HepG2 (cell line): ENCODE data around the gene C20orf202. TPM values are rescaled to one million over a fixed set of nuclear protein-coding genes. Genes with fewer than 3 reads are reported as not detected.

Source experiments
- ARID3A ChIP-seq: IDR thresholded peaks from 2 replicates; pipeline ENCODE4 v1.6.1; 2012; ENCODE audit warnings: low read depth, low read length, improper control_type of control experiment
- CAMTA2 ChIP-seq: sonication (generic); formaldehyde crosslinking; IDR thresholded peaks from 2 replicates; pipeline ENCODE4 v1.4.0; 2020; ENCODE audit warnings: mild to moderate bottlenecking, missing genetic modification reagents, borderline replicate concordance
- EHMT2 ChIP-seq: fragments of 200-600 bp; sonication (generic); IDR thresholded peaks from 2 replicates; pipeline ENCODE4 v1.7.0; 2017; ENCODE audit warnings: antibody characterized with exemption, low read depth, low read length, borderline replicate concordance
- FOXA3 ChIP-seq: IDR thresholded peaks from 2 replicates; pipeline ENCODE4 v1.6.1; 2016; ENCODE audit warnings: missing genetic modification reagents, missing compliant biosample characterization
- KLF15 ChIP-seq: sonication (generic); formaldehyde crosslinking; IDR thresholded peaks from 2 replicates; pipeline ENCODE4 v1.8.1; 2023; ENCODE audit warnings: borderline replicate concordance, mild to moderate bottlenecking, inconsistent platforms, missing genetic modification reagents, mixed read lengths
- RORA ChIP-seq: sonication (generic); formaldehyde crosslinking; IDR thresholded peaks from 2 replicates; pipeline ENCODE4 v1.5.0; 2020; ENCODE audit warnings: mild to moderate bottlenecking, missing genetic modification reagents, moderate library complexity
- ZNF609 ChIP-seq: sonication (generic); formaldehyde crosslinking; IDR thresholded peaks from 2 replicates; pipeline ENCODE4 v1.4.0; 2020; ENCODE audit warnings: mild to moderate bottlenecking, missing genetic modification reagents, borderline replicate concordance
- polyA plus RNA-seq, 8 experiments: library from polyadenylated mRNA; depleted of rRNA in 3 of 8; stranded (reverse) in 7 of 8; unstranded in 1 of 8; fragments of >200 nt; fragmentation: Illumina TruSeq in 4 of 8; extraction: Trizol in 4 of 8; gene quantifications; 2 replicates each; pipeline versions ENCODE4 v1.2.1 to v1.2.3, GENCODE V29; 2011 to 2016; ENCODE audit warnings: low read depth in 4 of 8, missing spikeins in 1 of 8, mixed read lengths in 1 of 8; ENCODE audit not compliant: insufficient read depth in 1 of 8
- total RNA-seq, 5 experiments: library from RNA; depleted of rRNA; stranded (reverse); fragments of >200 nt; fragmentation: Illumina TruSeq; extraction: Trizol; gene quantifications; 2 replicates each; pipeline ENCODE4 v1.2.3, GENCODE V29; 2016; ENCODE audit warnings: low read depth in 1 of 5

Gene C20orf202
- total and polyA plus RNA-seq, 2 of the 13 experiments (the other 11 are each of a cell fraction or from before 2014, with no cell fraction given), result 0.20 to 1.2 TPM

GRCh38 chr20:1212607-1213396 is 9.5 kb downstream of the C20orf202 start (continued):
- TF ChIP-seq ZNF609 (CRISPR knock-in tag), result no peak
- TF ChIP-seq ARID3A, result peak; percentile 91
- TF ChIP-seq CAMTA2, result no peak
- TF ChIP-seq FOXA3 (CRISPR knock-in tag), result peak; percentile 61
- 0 out of 2 replicates have a peak, but pooled peaks have one; percentile 24 for TF ChIP-seq KLF15 (CRISPR knock-in tag)
- no peak for TF ChIP-seq RORA (CRISPR knock-in tag)
- TF ChIP-seq EHMT2, result no peak
